HG03432 (cell line): Measurements from ENCODE around the gene AADAC.
"Not testable (repeated sequence)": the region's sequence is repeated elsewhere in the genome, so short reads cannot be mapped to it uniquely, and the experiment has no call there.

Experiments
- ATAC-seq: cut with Tn5 transposase; IDR thresholded peaks from one replicate; pipeline ENCODE4 v1.9.1; 2021; ENCODE audit warnings: mild to moderate bottlenecking, moderate library complexity; ENCODE audit not compliant: unreplicated experiment

Gene AADAC

DNA sequence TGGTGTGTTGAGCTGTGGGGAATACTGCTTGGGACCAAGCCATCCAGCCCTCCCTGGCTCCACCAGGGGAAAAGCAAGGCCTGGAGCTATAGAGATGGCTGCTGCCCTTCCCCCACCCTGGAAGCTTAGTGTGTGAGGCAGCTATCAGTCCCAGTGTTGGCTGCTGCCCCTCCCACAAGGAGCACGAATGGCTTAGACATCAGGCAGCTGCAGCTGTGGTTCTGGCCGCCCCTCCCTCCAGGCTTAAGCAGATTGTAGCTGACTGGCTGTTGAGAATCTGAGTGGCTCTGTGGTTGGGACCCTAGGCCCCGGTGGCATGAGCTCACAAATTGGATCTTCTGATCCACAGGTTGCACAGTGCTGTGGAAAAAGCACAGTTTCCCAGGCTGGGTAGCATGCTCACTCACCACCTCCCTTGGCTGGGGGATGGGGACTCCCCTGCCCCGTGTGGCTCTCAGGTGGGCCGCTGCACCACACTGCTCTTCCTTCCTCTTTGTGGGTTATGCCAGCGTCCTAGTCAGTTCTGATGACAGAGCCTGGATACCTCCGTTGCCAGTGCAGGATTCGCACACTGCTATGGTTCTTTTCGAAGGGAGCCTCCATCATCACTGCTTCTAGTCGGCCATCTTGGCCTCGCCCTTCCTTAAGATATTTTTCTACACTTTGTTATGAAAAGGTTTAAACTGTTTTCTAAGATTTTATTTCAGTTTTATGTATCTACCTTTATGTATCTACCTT is 38.3 kb downstream of the AADAC start:
- no peak for ATAC-seq

DNA sequence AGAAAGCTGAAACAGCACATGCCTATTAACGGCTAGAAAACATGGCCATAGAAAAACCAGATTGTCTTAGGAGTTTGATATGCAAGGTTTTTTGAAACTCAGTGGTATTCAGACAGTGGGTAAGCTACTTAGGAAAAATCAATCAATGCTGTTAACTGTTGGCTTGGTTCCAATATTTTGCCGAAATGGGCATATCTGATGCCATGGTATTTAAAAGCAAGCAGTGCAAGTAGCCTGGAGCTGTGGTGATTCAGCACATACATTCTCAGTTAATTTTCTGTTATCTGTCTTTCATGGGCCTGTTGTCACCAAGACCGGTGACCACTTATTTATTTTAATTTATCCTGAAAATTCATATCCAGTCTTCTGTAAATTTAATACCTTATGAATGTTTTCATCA is 42.2 kb downstream of the AADAC start:
- no peak for ATAC-seq

DNA sequence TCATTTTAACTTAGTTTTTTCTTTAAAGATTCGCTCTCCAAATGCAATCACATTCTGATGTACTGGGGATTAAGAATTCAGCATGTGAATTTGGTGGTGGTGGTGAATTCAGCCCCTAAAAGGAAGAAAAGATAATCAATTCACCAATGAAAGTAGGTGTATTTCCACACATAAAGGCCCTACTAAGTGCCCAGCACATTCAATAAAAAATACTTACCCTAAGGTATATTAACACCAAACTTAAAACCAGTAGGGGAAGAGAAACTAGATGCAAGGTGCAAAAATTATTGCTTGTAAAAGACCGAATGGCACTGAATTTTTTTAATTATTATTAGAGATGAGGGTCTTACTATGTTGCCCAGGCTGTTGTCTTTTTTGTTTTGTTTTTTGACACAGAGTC is 42.7 kb downstream of the AADAC start:
- ATAC-seq: no peak

DNA sequence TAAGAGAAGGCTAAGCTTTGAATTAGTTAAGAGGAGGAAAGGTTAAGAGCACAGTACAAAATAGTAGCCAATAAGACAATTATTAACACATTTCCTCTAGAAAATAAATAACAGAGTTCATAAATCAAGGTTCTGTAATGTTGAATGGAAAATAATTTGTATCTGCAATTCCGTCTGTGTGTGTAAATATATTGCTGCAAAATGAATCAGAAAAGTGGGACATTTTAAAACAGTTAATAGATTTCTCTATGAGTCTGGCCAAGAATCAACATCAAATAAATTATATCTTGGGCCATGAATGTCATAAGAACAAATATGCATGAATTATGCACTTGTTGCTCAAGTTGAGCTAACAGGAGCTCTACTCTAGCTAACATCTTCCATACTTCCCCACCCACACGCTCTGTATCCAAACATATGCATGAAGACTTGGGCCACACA is 45.3 kb downstream of the AADAC start:
- no peak for ATAC-seq

DNA sequence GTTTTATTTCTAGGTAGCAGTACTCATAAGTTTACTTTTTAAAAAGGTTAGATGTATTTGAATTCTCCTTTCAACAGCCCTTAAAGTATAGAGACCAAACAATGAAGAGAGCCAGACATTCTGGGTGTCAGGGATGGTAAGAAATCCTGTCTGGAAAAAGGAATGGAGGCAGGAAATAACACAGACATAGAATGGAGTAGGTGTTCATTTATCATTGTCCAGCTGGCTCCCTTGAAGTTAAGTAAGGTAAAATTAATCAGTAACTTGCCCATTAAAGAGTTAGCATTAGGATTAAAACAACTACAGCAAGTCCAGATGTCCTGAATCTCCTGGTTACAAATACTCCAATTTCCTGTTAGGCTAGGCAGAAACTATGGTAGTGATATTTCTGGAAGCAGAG is 46.0 kb downstream of the AADAC start:
- no peak for ATAC-seq

DNA sequence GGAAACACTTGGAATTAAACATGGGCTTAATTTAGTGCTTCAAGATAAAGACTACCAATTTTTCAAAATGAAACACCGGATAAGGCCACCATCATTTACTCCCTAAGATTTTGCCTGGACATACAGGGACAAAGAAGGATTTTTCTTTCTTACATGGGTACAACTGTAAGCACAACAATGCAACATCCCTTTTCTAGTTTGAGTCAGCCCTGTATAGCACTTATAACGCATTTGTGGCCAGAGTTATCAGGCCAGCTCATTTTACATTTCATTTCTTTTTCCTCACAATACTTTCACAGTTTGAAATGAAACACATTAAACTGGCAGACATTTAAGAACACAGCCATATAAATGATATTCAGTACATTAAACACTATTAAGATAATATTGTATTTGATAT is 49.7 kb downstream of the AADAC start:
- no peak for ATAC-seq

DNA sequence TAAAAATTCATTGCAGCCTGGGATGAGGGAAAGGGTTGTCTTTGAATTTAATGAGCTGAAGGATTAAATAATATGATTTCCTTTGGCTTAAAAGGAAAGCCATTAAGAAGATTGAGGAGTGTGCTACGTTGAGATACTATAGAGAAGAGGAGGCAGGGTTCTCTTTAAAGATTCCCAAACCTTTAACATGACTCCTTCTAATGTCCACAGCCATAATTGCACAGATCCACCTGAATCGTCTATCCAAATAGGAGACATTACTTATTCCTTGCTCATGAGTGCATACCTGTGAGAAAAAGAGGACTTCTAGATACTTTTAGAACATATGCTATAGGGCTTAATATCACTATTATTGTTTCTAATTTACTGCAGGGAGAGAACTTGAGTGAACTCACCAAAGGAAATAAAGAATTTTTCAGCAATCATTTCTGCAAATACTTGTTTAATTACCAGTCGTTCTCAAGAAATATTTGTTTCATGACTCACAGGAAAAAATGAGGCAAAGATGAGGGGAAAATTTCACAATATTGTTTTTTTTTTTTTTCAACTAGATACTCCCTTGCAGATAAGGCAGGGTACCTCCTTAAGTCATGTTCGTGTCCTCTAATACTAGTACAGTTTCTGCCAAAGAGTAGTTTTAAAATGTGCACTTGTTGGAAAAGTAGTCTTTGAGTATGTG is 50.6 kb downstream of the AADAC start:
- no peak for ATAC-seq

DNA sequence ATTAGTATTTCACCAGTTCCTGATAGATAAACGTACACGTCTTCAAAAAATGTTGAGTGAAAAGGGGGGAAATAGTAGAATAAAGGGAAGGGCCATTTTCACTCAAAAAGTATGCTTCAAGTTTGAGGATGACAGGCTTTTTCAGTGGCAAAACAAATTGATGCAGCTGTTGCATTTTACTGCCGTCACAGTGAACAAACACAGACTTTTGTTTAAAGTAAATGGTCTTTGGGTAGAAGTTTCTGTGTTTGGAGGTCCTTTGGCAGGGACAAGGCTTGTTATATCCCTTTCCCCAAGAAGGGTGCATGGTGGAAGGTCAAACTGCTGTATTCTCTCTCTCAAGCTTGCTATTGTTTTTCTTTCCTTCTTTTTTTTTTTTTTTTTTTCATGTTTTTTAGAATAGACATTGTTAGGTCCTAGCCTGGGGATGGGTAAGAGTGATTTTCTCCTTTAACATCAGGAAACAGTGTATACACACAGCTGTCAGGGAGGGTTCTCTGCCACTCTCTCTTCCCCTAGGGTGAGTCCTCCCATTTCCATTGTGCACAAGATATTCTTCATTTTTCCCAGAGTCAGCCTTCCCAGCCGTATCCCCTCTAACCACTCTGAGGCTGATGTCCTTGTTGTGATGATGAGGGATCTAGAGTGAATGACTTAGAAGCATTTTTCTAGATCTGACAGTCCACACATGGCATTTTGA is 52.9 kb downstream of the AADAC start:
- no peak for ATAC-seq

DNA sequence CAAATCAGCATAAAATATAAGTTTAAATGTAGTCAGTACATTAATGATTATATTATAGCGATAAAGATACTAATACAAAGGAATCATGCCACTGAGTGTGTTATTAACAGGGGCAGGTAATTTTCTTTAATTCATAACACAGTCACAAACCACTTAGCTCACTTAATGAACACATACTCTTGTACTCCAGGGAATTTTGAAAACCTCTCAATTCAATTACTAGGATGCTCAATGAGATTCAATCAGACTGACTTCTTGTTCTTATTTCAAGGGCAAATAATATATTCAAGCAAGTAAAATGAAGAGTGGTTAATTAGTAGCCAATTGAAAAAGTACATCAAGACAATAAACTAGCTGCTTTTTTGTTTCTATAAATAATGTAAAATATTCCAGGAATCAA is 53.8 kb downstream of the AADAC start:
- ATAC-seq: no peak

DNA sequence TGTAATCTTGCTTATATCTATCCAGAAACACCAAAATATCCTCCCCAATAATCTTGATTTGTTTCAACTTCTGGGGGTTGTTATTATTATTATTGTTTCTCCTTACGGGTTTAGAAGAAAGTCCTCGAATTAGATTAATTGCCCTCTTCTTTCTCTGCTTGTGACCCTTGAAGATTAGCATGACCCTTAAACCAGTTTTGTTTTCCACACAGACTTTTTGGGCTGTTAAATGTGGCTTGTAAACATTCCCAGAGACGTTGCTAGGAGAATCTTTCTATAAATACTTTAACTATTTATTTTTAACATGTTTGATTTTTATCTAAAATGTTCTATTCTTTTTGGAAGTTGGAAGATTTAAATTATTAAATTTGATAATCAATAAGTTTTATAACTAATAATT is 55.3 kb downstream of the AADAC start:
- ATAC-seq: no peak

DNA sequence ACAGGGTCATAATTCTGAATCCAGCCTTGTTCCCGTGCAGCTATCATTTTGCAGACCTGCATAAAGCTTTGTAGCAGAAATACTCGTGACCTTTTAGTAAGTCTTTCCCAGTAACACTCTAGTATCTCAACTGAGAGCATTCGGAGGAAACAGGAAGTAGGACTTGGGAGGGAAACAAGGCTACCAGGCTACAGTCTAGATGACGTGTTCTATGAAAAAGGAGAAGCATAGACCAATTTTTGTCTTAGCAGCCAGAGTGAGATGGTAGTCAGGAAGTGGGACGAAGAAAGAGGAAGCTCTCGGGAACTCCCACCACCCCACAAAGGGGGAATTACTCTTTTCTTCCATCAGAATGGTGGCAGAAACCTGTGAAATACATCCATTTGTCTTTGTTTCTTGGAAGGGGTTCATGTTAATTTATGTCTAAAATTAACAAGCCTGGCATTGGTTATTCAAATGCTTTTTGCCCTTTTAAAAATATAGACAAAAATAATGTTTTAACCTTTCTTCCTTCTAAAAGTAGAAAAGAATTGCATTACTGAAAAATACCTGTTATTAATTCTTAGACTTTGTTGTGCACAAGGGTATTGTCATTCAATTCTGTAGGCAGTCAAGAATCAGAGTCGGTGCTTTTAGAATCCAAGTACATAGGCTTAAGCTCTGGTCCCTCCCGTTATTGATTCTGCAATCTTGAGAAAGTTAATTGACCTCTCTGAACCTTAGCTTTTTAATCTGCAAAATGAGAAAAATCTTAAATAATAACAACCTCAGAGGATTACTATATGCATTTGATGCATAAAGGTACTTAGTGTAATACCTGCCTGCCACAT is 57.9 kb downstream of the AADAC start:
- ATAC-seq: peak; percentile 86

DNA sequence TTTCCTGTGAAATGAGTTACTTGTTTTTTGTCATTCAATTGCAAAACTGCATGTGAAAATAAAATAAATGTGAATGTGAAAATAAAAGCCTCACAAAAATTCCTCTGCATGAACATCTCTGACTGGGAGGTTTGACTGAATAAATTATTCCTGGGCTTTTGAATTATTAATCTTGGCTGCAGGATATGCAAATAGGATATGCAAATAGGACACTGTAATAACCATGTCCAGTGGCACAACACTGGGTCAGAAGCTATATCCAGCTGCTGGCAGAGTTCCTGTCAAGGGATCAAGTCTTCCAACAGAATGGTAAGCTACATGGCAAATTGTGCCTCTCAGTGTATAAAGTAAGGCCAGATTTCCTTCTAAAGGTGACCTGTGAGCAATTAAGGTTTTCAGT is 59.5 kb downstream of the AADAC start, which contains the start of gene SUCNR1:
Gene SUCNR1, plus strand, starts transcription at position 246 of the 400 bp plus-strand sequence. CDS start 6,250 bp downstream, outside the sequence.
- no peak for ATAC-seq

DNA sequence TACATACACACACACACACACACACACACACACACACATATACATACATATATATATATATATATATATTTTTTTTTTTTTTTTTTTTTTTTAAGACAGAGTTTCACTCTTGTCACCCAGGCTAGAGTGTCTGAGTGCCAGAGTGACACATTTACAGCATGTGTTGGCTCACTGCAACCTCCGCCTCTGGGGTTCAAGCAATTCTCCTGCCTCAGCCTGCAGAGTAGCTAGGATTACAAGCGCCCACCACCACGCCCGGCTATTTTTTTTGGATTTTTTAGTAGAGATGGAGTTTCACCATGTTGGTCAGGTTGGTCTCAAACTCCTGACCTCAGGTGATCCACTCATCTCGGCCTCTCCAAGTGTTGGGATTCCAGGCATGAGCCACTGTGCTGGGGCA is 60.2 kb downstream of the AADAC start:
- ATAC-seq: not testable (repeated sequence)

DNA sequence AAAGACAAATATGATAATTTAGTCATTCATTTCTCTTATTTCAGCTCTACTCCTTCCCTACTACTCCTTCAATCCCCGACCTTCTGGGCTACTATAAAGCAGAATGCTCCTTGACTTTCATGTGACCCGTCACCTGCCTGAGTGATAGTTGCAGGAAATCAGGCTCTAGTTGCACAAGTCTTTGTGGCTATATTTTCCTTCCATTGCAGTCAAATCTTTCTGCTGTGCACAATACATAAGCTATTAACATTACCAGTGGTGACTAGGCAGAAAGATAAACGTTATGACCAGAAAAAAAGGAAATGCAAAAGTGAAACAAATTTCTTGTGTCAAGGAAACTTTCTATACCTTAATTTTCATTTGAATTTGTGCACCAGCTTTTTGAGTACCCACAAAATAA is 61.8 kb downstream of the AADAC start:
- peak; percentile 56 for ATAC-seq

DNA sequence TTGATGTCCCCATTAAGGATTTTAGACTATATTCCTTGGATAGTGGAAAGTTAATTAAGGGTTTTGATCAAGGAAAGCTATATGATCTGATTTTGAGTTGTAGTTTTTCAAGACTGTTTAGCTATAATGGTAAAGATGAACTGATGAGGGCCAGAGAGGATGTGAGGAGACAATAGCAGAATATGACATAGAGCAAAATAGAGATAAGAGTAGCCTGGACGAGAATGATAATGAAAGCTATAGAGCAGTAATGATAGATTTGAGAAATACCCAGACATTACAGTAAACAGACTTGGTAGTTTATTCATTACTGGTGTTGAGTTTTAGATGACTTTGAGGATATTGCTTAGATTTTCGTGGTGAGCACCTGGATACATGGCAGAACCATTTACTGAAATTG is 63.4 kb downstream of the AADAC start:
- ATAC-seq: no peak
